Measurements from ENCODE around the gene NR2F2.

Gene NR2F2

GRCh38 chr15:96298217-96298616, 32.3 kb upstream of the NR2F2 start:
- Histone ChIP-seq H3K79me2 (ENCODE audit: low read length) (no peaks in the 10 kb centered on the region), H2AFZ (ENCODE audit: low read length) (no peak overlapping the region), H3K27me3 (replicated peaks; ENCODE audit: insufficient read depth, low read length) (no peaks in the 10 kb centered on the region), H3K9me2 (replicated peaks; ENCODE audit: insufficient read depth, low read length) (no peaks in the 10 kb centered on the region), H3K36me3 (replicated peaks; ENCODE audit: insufficient read depth, low read length) (no peaks in the 10 kb centered on the region), H4K20me1 (ENCODE audit: insufficient read depth, low read length) (no peaks in the 10 kb centered on the region), H3K9me3 (replicated peaks; ENCODE audit: insufficient read depth, low read length) (no peaks in the 10 kb centered on the region; the same call in 1 of the 2 replicates), H3K4me3 (ENCODE audit: low read length) (no peak overlapping the region), H3F3A (ENCODE audit: insufficient read depth, low read length) (no peaks in the 10 kb centered on the region), H3K9ac (ENCODE audit: low read length) (no peak overlapping the region), H3K4me1 (ENCODE audit: low read length) (no peaks in the 10 kb centered on the region), H3K4me2 (ENCODE audit: low read depth, low read length) (no peak overlapping the region), H3K27ac (ENCODE audit: low read length) (no peak overlapping the region)
- TF ChIP-seq EZH2phosphoT487 (IDR thresholded peaks at IDR 0.05; ENCODE audit: low read length) (no peak), CTCF (IDR thresholded peaks at IDR 0.05; ENCODE audit: low read length) (no peak)
- no peak for DNase-seq

- DNase-seq = no peak
- Histone ChIP-seq H3K9me3 (replicated peaks; ENCODE audit: insufficient read depth, low read length) (no peaks in the 10 kb centered on the region; the same call in 1 of the 2 replicates), H3K4me1 (ENCODE audit: low read length) (no peaks in the 10 kb centered on the region), H2AFZ (ENCODE audit: low read length) (no peak overlapping the region), H3K27ac (ENCODE audit: low read length) (no peak overlapping the region), H3K79me2 (ENCODE audit: low read length) (no peaks in the 10 kb centered on the region), H3K9ac (ENCODE audit: low read length) (no peak overlapping the region), H3F3A (ENCODE audit: insufficient read depth, low read length) (no peaks in the 10 kb centered on the region), H3K36me3 (replicated peaks; ENCODE audit: insufficient read depth, low read length) (no peaks in the 10 kb centered on the region), H3K4me3 (ENCODE audit: low read length) (no peak overlapping the region), H3K27me3 (replicated peaks; ENCODE audit: insufficient read depth, low read length) (no peaks in the 10 kb centered on the region), H4K20me1 (ENCODE audit: insufficient read depth, low read length) (no peaks in the 10 kb centered on the region), H3K9me2 (replicated peaks; ENCODE audit: insufficient read depth, low read length) (no peaks in the 10 kb centered on the region), H3K4me2 (ENCODE audit: low read depth, low read length) (no peak overlapping the region)
- TF ChIP-seq CTCF (IDR thresholded peaks at IDR 0.05; ENCODE audit: low read length) (no peak), EZH2 (optimal IDR thresholded peaks at IDR 0.05; ENCODE audit: low read depth, low read length) (no peak), EZH2phosphoT487 (IDR thresholded peaks at IDR 0.05; ENCODE audit: low read length) (no peak)
Measured at GRCh38 chr15:96300836-96301235, 29.7 kb upstream of the NR2F2 start.

- Histone ChIP-seq H3K27me3 (replicated peaks; ENCODE audit: insufficient read depth, low read length) (no peaks in the 10 kb centered on the region), H3K27ac (ENCODE audit: low read length) (no peak overlapping the region), H4K20me1 (ENCODE audit: insufficient read depth, low read length) (no peaks in the 10 kb centered on the region), H3K4me2 (ENCODE audit: low read depth, low read length) (no peak overlapping the region), H3K4me3 (ENCODE audit: low read length) (no peak overlapping the region), H2AFZ (ENCODE audit: low read length) (no peak overlapping the region), H3K9ac (ENCODE audit: low read length) (no peak overlapping the region), H3K9me2 (replicated peaks; ENCODE audit: insufficient read depth, low read length) (no peaks in the 10 kb centered on the region), H3K4me1 (ENCODE audit: low read length) (no peaks in the 10 kb centered on the region), H3K36me3 (replicated peaks; ENCODE audit: insufficient read depth, low read length) (no peaks in the 10 kb centered on the region), H3K9me3 (replicated peaks; ENCODE audit: insufficient read depth, low read length) (no peaks in the 10 kb centered on the region), H3K79me2 (ENCODE audit: low read length) (no peaks in the 10 kb centered on the region), H3F3A (ENCODE audit: insufficient read depth, low read length) (no peaks in the 10 kb centered on the region)
- no peak for DNase-seq
- TF ChIP-seq EZH2 (optimal IDR thresholded peaks at IDR 0.05; ENCODE audit: low read depth, low read length) (no peak), CTCF (IDR thresholded peaks at IDR 0.05; ENCODE audit: low read length) (no peak), EZH2phosphoT487 (IDR thresholded peaks at IDR 0.05; ENCODE audit: low read length) (no peak)
Measured at GRCh38 chr15:96303503-96304056, 26.9 kb upstream of the NR2F2 start.

Data from MM.1S (cell line).